SK-N-MC (cell line): ENCODE data around the gene SNX25.
A peak's percentile ranks its signal among the peaks of the same experiment; 100 is the strongest.

ENCODE experiments used
- EZH2 ChIP-seq: fragments of 200-600 bp; sonication (generic); IDR thresholded peaks from one replicate; pipeline ENCODE4 v1.6.1; 2017; ENCODE audit warnings: antibody characterized with exemption
- FOXP2 ChIP-seq: optimal IDR thresholded peaks from 2 replicates; pipeline ENCODE3; 2011; ENCODE audit warnings: mild to moderate bottlenecking, moderate library complexity; ENCODE audit not compliant: insufficient read depth; ENCODE audit errors: extremely low read length, control extremely low read depth
- POLR2AphosphoS5 ChIP-seq: IDR thresholded peaks from 2 replicates; pipeline ENCODE4 v1.6.1; 2012; ENCODE audit warnings: mild to moderate bottlenecking, low read depth, low read length, borderline replicate concordance

- no peak for TF ChIP-seq EZH2
- peak; percentile 78 for TF ChIP-seq POLR2AphosphoS5
- TF ChIP-seq FOXP2, result no peak
Observed at GRCh38 chr4:185395956-185396723, 186.7 kb downstream of the SNX25 start.
